A673 (cell line): ENCODE measurements around the gene TCF7L1.

Source experiments
- CTCF ChIP-seq: fragments of 300-800, 200-600 bp; sonication (generic); conservative IDR thresholded peaks from 2 replicates; pipeline ENCODE4 v1.5.1; 2017; ENCODE audit warnings: low read depth, mild to moderate bottlenecking, antibody characterized with exemption, low read length, moderate library complexity, mixed read lengths
- EZH2 ChIP-seq: fragments of 200-600 bp; sonication (generic); IDR thresholded peaks from 2 replicates; pipeline ENCODE4 v1.6.1; 2017; ENCODE audit warnings: borderline replicate concordance, low read depth, mild to moderate bottlenecking, mixed read lengths, antibody characterized with exemption, low read length; ENCODE audit not compliant: poor library complexity, severe bottlenecking

- no peak for TF ChIP-seq CTCF
- no peak for TF ChIP-seq EZH2
Measured at GRCh38 chr2:85091838-85092237, 41.4 kb upstream of the TCF7L1 start.
